Measurements from ENCODE around the gene LRRC8D.
"Not testable (repeated sequence)": the region's sequence is repeated elsewhere in the genome, so short reads cannot be mapped to it uniquely, and the experiment has no call there.

Gene LRRC8D

GRCh38 chr1:89820422-89821321, at the start of gene LRRC8D:
Gene LRRC8D (plus strand): TSS chr1:89821032. CDS start chr1:89933069, 112,037 bp downstream.
- DNase-seq (ENCODE audit: low spot score) = peak; percentile 94

GRCh38 chr1:89771991-89772560, 48.8 kb upstream of the LRRC8D start:
- DNase-seq (ENCODE audit: low spot score) = no peak

DNA sequence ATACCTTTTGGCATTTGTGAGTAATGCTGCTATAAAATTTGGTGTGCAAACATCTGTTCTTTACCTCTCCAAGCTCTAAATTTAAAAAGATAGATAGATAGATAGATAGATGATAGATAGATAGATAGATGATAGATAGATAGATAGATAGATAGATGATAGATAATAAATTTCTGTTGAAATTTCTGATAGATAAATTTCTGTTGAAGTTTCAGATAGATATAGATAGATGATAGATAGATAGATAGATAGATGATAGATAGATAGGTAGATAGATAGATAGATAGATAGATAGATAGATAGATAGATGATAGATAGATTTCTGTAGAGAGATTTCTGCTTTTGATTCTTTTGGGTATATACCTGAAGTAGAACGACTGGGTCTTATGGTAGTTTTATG, 44.7 kb upstream of the LRRC8D start:
- DNase-seq (ENCODE audit: low spot score) = not testable (repeated sequence)

GRCh38 chr1:89777271-89777670, 43.6 kb upstream of the LRRC8D start:
- DNase-seq (ENCODE audit: low spot score) = not testable (repeated sequence)

DNA sequence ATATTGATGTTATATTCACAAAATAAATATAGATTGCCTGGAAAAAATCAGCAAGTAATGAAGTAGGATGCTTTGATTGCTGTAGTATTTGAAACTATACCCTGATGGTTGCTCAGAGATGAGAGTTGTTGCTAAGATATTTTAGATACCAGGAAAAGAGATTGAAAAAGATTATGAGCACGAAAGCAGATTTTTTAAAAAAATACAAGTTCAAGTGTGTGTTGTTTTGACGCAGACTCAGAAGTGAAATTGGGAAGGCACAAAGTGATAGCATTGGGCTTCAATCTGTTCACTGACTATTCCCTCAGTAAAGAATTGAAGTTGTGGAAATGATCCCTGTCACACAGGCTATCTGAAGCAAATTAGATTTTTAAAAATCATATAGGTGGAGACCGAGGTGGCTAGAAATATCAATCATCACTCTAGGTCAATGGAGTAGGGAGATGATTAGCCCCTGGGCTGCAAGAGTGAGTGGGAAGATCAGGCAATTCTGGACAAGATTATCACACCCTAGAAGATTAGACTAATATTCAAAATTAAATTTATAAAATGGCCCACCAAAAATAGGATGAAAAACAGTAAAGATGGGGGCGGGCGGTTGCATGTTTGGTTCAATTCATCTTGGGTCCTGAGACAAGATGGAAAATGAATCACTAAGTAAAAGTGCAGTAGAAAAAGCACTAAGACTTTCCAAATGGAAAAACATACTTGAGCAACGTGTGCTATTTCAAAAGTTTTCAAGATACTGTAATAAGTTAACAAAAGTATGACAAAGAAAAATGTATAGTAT, 41.5 kb upstream of the LRRC8D start:
- no peak for DNase-seq (ENCODE audit: low spot score)

DNA sequence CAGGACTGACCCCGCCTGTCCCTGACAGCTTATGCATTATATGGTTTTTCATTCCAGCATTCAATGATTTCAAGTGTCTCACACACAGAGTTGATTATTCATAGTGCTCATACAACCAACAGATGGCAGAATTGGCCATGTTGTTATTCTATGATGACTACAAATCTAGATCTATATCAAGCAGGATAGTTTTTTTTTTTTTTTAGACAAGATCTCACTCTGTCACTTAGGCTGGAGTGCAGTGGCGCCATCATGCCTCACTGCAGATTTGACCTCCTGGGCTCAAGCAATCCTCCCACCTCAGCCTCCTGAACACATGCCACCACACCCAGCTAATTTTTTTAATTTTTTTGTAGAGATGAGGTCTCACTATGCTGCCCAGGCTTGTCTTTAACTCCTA, 40.1 kb upstream of the LRRC8D start:
- DNase-seq (ENCODE audit: low spot score) = no peak

GRCh38 chr1:89781494-89782126, 39.2 kb upstream of the LRRC8D start:
- no peak for DNase-seq (ENCODE audit: low spot score)

- no peak for DNase-seq (ENCODE audit: low spot score)
Observed at GRCh38 chr1:89786628-89787214, 34.1 kb upstream of the LRRC8D start.

DNA sequence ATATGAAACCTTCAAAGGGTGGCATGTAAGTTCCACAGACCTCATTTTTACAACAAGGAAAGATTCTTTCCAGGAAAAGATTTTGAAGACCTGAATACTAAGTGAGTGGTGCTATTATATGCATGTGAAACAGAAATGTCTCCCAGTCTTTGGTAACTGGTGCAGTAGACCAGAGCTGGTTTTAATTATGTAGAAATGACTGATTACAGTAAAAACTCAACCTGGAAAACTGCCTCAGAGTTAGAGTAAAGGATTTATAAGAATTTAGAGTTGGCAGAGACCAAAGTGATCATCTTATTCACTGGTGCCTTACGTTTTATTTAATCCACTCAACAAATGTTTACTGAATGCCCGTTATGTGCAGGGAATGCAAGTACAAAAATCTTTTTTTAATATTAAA, 30.2 kb upstream of the LRRC8D start:
- no peak for DNase-seq (ENCODE audit: low spot score)

GRCh38 chr1:89791064-89791726, 29.6 kb upstream of the LRRC8D start:
- DNase-seq (ENCODE audit: low spot score) = no peak

- DNase-seq (ENCODE audit: low spot score) = no peak
Observed at GRCh38 chr1:89794406-89794805, 26.4 kb upstream of the LRRC8D start.

DNA sequence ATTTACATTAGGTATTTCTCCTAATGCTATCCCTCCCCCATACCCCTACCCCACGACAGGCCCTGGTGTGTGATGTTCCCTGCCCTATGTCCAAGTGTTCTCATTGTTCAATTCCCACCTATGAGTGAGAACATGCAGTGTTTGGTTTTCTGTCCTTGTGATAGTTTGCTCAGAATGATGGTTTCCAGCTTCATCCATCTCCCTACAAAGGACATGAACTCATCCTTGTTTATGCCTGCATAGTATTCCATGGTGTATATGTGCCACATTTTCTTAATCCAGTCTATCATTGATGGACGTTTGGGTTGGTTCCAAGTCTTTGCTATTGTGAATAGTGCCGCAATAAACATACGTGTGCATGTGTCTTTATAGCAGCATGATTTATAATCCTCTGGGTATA, 25.3 kb upstream of the LRRC8D start:
- DNase-seq (ENCODE audit: low spot score) = not testable (repeated sequence)

DNA sequence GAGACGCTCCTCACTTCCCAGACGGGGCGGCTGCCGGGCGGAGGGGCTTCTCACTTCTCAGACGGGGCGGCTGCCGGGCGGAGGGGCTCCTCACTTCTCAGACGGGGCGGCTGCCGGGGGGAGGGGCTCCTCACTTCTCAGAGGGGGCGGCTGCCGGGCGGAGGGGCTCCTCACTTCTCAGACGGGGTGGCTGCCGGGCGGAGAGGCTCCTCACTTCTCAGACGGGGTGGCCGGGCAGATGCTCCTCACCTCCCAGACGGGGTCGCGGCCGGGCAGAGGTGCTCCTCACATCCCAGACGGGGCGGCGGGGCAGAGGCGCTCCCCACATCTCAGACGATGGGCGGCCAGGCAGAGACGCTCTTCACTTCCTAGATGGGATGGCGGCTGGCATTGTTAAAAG, 23.0 kb upstream of the LRRC8D start:
- not testable (repeated sequence) for DNase-seq (ENCODE audit: low spot score)

DNA sequence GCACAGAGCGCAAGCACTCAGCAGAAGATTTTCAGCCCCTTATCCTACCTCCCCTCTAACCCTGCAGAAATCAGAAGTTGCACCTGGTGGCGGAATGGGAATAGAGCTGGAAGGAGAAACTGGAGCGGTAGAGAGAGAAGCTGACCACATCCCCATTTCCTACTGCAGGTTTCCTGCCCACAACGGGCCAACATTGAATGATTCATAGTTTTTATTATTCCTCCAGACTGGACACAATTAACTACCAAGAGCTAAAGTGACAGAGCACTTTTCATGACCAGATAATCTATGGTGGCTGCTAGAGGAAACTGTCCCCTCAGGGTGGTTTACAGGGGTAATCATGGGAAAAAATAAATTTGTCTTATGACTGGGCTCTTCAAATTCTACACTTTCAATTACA, 21.3 kb upstream of the LRRC8D start:
- DNase-seq (ENCODE audit: low spot score) = no peak

GRCh38 chr1:89800022-89800655, 20.7 kb upstream of the LRRC8D start:
- no peak for DNase-seq (ENCODE audit: low spot score)

GRCh38 chr1:89800718-89801117, 20.1 kb upstream of the LRRC8D start:
- no peak for DNase-seq (ENCODE audit: low spot score)

- no peak for DNase-seq (ENCODE audit: low spot score)
Observed at GRCh38 chr1:89802051-89802450, 18.8 kb upstream of the LRRC8D start.

DNA sequence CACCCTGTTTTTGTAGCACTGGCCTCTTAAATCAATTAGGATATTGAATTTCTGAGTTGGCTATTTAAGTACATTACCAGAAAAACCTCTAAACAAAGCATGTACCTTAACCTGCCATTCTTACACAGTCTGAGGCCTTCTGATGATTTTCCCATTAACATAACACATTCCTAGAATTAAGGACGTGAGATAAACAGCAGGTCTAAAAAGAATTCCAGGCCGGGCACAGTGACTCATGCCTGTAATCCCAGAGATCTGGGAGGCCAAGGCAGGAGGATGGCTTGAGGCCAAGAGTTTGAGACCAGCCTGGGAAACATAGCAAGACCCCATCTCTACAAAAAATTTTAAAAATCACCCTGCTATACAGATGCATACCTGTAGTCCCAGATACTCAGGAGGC, 18.0 kb upstream of the LRRC8D start:
- DNase-seq (ENCODE audit: low spot score) = no peak

DNA sequence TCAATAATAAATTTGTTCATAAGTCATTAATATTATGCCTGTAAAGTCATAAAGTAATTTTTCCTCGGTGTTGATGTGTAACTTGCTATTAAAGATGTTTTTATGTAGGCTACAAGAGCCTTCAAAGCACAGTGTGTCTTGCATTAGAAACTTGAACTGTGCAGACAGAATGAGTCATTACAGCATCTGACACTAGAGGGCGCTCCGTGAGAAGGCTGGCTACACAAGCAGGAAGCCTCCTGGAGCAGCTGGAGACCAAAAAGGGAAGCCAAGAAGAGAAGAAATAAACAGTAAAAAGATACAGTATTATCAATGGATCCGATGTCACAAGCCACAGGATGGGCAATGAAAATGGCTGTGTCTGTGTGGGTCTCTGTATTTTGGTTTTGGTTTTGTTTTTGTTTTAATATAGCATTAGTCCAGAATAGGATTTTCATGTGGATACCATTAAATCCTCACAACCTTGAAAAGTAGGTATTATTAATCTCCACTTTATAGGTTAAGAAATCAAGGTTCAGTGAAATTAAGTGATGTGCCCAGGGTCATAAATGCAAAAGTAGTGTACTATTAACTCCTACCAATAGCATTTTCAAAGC, 16.1 kb upstream of the LRRC8D start:
- DNase-seq (ENCODE audit: low spot score) = peak; percentile 78

GRCh38 chr1:89806616-89807015, 14.2 kb upstream of the LRRC8D start:
- no peak for DNase-seq (ENCODE audit: low spot score)
